H1 (cell line): ENCODE results near the gene AGBL5. TPM values are rescaled to one million over a fixed set of nuclear protein-coding genes. Genes with fewer than 3 reads are reported as not detected.

Source experiments
- CTCF ChIA-PET: fragments of 300-600 bp; sonication (Branson Sonifier 250); formaldehyde crosslinking; loops from one replicate; lab custom pipeline; 2021; ENCODE audit not compliant: partially characterized antibody; lab: Charles Lee
- POLR2A ChIA-PET: fragments of 300-600 bp; sonication (Branson Sonifier 250); formaldehyde crosslinking; loops from one replicate; lab custom pipeline; 2021; ENCODE audit warnings: inconsistent platforms; ENCODE audit not compliant: partially characterized antibody; lab: Charles Lee
- DNase-seq, 2 experiments: peaks; one replicate each; pipeline versions ENCODE4 v3.0.0 to v3.0.0-alpha.2; 2010 to 2022; ENCODE audit warnings: low spot score in 2 of 2, low read depth in 1 of 2, mixed read lengths in 1 of 2
- FAIRE-seq: peaks from 2 replicates; lab custom pipeline; 2011; peaks lifted over from hg19 to GRCh38; lab: Jason Lieb, UNC
- H2AFZ ChIP-seq: 2 replicates; pipeline ENCODE4 v1.8.1; 2012; ENCODE audit warnings: low read length, inconsistent platforms
- H2AK5ac ChIP-seq: 2 replicates; pipeline ENCODE4 v1.6.1; 2013; ENCODE audit warnings: low read depth, low read length
- H2BK120ac ChIP-seq: replicated peaks from 2 replicates; pipeline ENCODE3; 2013; ENCODE audit warnings: low read depth, low read length, inconsistent platforms
- H2BK12ac ChIP-seq: 2 replicates; pipeline ENCODE4 v1.6.1; 2013; ENCODE audit warnings: low read depth, low read length
- H2BK15ac ChIP-seq: 2 replicates; pipeline ENCODE4 v1.6.1; 2013; ENCODE audit warnings: low read length
- H2BK20ac ChIP-seq: 2 replicates; pipeline ENCODE4 v1.6.1; 2013; ENCODE audit warnings: low read length
- H2BK5ac ChIP-seq: 2 replicates; pipeline ENCODE4 v1.6.1; 2013; ENCODE audit warnings: low read depth, low read length
- H3K14ac ChIP-seq: 2 replicates; pipeline ENCODE4 v1.6.1; 2013; ENCODE audit warnings: inconsistent platforms; ENCODE audit not compliant: insufficient read length
- H3K18ac ChIP-seq: 2 replicates; pipeline ENCODE4 v1.6.1; 2013; ENCODE audit warnings: low read length; ENCODE audit errors: extremely low read depth
- H3K23ac ChIP-seq: 2 replicates; pipeline ENCODE4 v1.6.1; 2013; ENCODE audit warnings: inconsistent platforms; ENCODE audit not compliant: insufficient read length
- H3K23me2 ChIP-seq: 2 replicates; pipeline ENCODE4 v1.6.1; 2013; ENCODE audit warnings: low read depth, low read length
- H3K27ac ChIP-seq: 2 replicates; pipeline ENCODE4 v1.6.1; 2011; ENCODE audit warnings: low read depth, low read length, inconsistent platforms
- H3K27me3 ChIP-seq, 4 experiments: replicated peaks in 1 of 4; 1 replicate in 1 of 4; 2 replicates in 3 of 4; pipeline versions ENCODE4 v1.6.1 to v1.8.1; 2011 to 2013; ENCODE audit warnings: low read length in 3 of 4, mild to moderate bottlenecking in 3 of 4, inconsistent platforms in 2 of 4, mixed read lengths in 2 of 4, moderate library complexity in 1 of 4; ENCODE audit not compliant: control insufficient read depth in 3 of 4, insufficient read depth in 3 of 4; ENCODE audit errors: extremely low read depth in 1 of 4
- H3K36me3 ChIP-seq, 4 experiments: 2 replicates each; pipeline versions ENCODE4 v1.6.1 to v1.8.1; 2011 to 2013; ENCODE audit warnings: mild to moderate bottlenecking in 4 of 4, low read length in 3 of 4, moderate library complexity in 2 of 4, control low read depth in 1 of 4, inconsistent platforms in 1 of 4; ENCODE audit not compliant: insufficient read depth in 4 of 4, control insufficient read depth in 2 of 4
- H3K4ac ChIP-seq: replicated peaks from 2 replicates; pipeline ENCODE3; 2013; ENCODE audit warnings: low read length, low read depth, mixed read lengths, inconsistent platforms; ENCODE audit not compliant: insufficient read length
- H3K4me1 ChIP-seq, 4 experiments: replicated peaks in 1 of 4; 1 replicate in 1 of 4; 2 replicates in 3 of 4; pipeline versions ENCODE4 v1.6.1 to v1.8.1; 2011 to 2013; ENCODE audit warnings: low read length in 3 of 4, inconsistent platforms in 2 of 4, mixed read lengths in 1 of 4; ENCODE audit not compliant: insufficient read depth in 4 of 4, control insufficient read depth in 3 of 4
- H3K4me2 ChIP-seq, 2 experiments: 2 replicates each; pipeline versions ENCODE4 v1.6.1 to v1.8.1; 2011 to 2013; ENCODE audit warnings: low read depth in 2 of 2, low read length in 2 of 2, control low read depth in 1 of 2, inconsistent platforms in 1 of 2, mild to moderate bottlenecking in 1 of 2; ENCODE audit not compliant: insufficient read depth in 1 of 2
- H3K4me3 ChIP-seq, 4 experiments: fragments of 200-600, 300-600 bp in 1 of 4; sonication (generic), shearing (Covaris generic), sonication (Bioruptor Twin) in 1 of 4; 2 replicates each; pipeline versions ENCODE4 v1.5.1 to v1.8.1; 2011 to 2016; ENCODE audit warnings: low read length in 4 of 4, low read depth in 3 of 4, control low read depth in 2 of 4, inconsistent platforms in 2 of 4, mild to moderate bottlenecking in 2 of 4, mixed read lengths in 1 of 4, moderate library complexity in 1 of 4; ENCODE audit not compliant: insufficient read depth in 2 of 4; ENCODE audit errors: extremely low read depth in 1 of 4
- H3K56ac ChIP-seq: replicated peaks from 2 replicates; pipeline ENCODE3; 2013; ENCODE audit warnings: low read depth, mild to moderate bottlenecking, mixed read lengths, low read length, inconsistent platforms; ENCODE audit not compliant: insufficient read length
- H3K79me1 ChIP-seq: 2 replicates; pipeline ENCODE4 v1.6.1; 2013; ENCODE audit warnings: low read depth, low read length, control low read depth
- H3K79me2 ChIP-seq, 2 experiments: 2 replicates each; pipeline versions ENCODE4 v1.6.1 to v1.8.1; 2012 to 2013; ENCODE audit warnings: low read length in 2 of 2, mild to moderate bottlenecking in 2 of 2, inconsistent platforms in 1 of 2; ENCODE audit not compliant: insufficient read depth in 2 of 2, control insufficient read depth in 1 of 2
- H3K9ac ChIP-seq, 4 experiments: replicated peaks in 1 of 4; 1 replicate in 1 of 4; 2 replicates in 3 of 4; pipeline versions ENCODE4 v1.6.1 to v1.8.1; 2011 to 2013; ENCODE audit warnings: low read depth in 3 of 4, low read length in 3 of 4, control low read depth in 2 of 4, mild to moderate bottlenecking in 2 of 4, moderate library complexity in 2 of 4, inconsistent platforms in 1 of 4; ENCODE audit errors: extremely low read depth in 1 of 4
- H3K9me3 ChIP-seq, 2 experiments: 2 replicates each; pipeline versions ENCODE4 v1.6.1 to v1.8.1; 2012 to 2013; ENCODE audit warnings: mild to moderate bottlenecking in 2 of 2, moderate library complexity in 2 of 2, control low read depth in 1 of 2, inconsistent platforms in 1 of 2, low read depth in 1 of 2, low read length in 1 of 2, mixed read lengths in 1 of 2; ENCODE audit not compliant: insufficient read depth in 2 of 2
- H4K20me1 ChIP-seq, 2 experiments: replicated peaks in 1 of 2; 2 replicates each; pipeline versions ENCODE3 to v1.8.1; 2011 to 2013; ENCODE audit warnings: inconsistent platforms in 2 of 2, low read length in 2 of 2, mild to moderate bottlenecking in 1 of 2; ENCODE audit not compliant: insufficient read depth in 2 of 2, control insufficient read depth in 1 of 2
- H4K5ac ChIP-seq: 2 replicates; pipeline ENCODE4 v1.6.1; 2013; ENCODE audit warnings: low read length, low read depth, mixed read lengths, inconsistent platforms; ENCODE audit not compliant: insufficient read length
- H4K8ac ChIP-seq: 2 replicates; pipeline ENCODE4 v1.8.0; 2013; ENCODE audit warnings: mild to moderate bottlenecking, moderate library complexity, low read length, inconsistent platforms; ENCODE audit not compliant: insufficient read depth; ENCODE audit errors: extremely low read depth
- H4K91ac ChIP-seq: replicated peaks from 2 replicates; pipeline ENCODE3; 2013; ENCODE audit warnings: low read length, mixed read lengths, inconsistent platforms; ENCODE audit not compliant: insufficient read length
- WGBS, 2 experiments: shearing (Covaris generic) in 1 of 2; methylation state at CpG; one replicate each; pipeline versions ENCODE4 v1.1.6 to v1.1.7; 2013 to 2015; ENCODE audit warnings: low lambda C conversion rate in 2 of 2, mixed read lengths in 2 of 2, inconsistent platforms in 1 of 2, low coverage in 1 of 2, missing lambda C conversion rate in 1 of 2; ENCODE audit not compliant: insufficient replicate concordance in 2 of 2, insufficient coverage in 1 of 2, insufficient read length in 1 of 2; ENCODE audit errors: extremely low coverage in 1 of 2, missing lambda C conversion rate in 1 of 2; 5-methylcytosine and 5-hydroxymethylcytosine counted together
- polyA plus RNA-seq, 7 experiments: library from polyadenylated mRNA; depleted of rRNA in 3 of 7; stranded (reverse) in 5 of 7; unstranded in 2 of 7; fragments of >200 nt in 5 of 7; fragments of 200-250 nt in 2 of 7; gene quantifications; 1 replicate in 5 of 7; 2 replicates in 1 of 7; 4 replicates in 1 of 7; pipeline versions ENCODE4 v1.2.1 to v1.2.3, GENCODE V29; 2011 to 2013; ENCODE audit warnings: missing spikeins in 2 of 7, mixed read lengths in 2 of 7
- total RNA-seq: library from RNA; stranded (reverse); fragmentation: NEBNext Ultra II Directional; extraction: Animal tissue kit (Norgen Biotek cat#: 25700); gene quantifications from 2 replicates; pipeline ENCODE4 v1.2.1, GENCODE V29; 2021
- TF ChIP-seq, protein P1 (sequence below): IDR thresholded peaks from 2 replicates; pipeline ENCODE4 v1.6.1; 2012; ENCODE audit warnings: low read length, inconsistent platforms

The AGBL5 gene
- total and polyA plus RNA-seq, 2 of the 8 experiments (the other 6 are each of a cell fraction or from before 2014, with no cell fraction given): 45.4 to 62.0 TPM

DNA sequence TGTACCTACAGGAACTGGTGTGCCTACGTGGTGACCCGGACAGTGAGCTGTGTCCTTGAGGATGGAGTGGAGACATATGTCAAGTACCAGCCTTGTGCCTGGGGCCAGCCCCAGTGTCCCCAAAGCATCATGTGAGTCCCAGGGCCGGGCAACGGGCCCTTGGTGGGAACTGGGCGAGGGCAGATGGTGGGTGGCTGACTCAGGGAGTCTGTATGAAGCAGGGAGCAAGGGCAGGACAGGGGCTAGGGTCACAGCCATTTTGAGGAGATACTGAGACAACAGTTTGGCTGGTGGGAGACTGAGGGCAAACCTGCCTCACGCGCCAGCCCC, 28.6 kb downstream of the AGBL5 start:
- Histone ChIP-seq H3K56ac (no peak overlapping the region), H4K8ac (peak overlapping the region; percentile 52; the same call in 1 of the 2 replicates), H3K14ac (no peak overlapping the region), H3K4me1 (peaks cover 0 to 19% (median 13%) of the 10 kb centered on the region in 4 experiments; a peak in 6 of 7 replicates), H4K20me1 (no peaks in the 10 kb centered on the region), H3K79me1 (no peaks in the 10 kb centered on the region), H2BK20ac (0 out of 2 replicates have a peak overlapping the region, but pooled peaks have one; percentile 32), H2BK12ac (peak overlapping the region; percentile 84; the same call in 1 of the 2 replicates), H2BK15ac (peak overlapping the region; percentile 88; the same call in 1 of the 2 replicates), H3K23ac (no peak overlapping the region), H3K4me2 (no peak overlapping the region), H2BK5ac (no peak overlapping the region; the same call in 1 of the 2 replicates), H3K9me3 (no peaks in the 10 kb centered on the region), H3K36me3 (no peaks in the 10 kb centered on the region), H3K4me3 (no peak overlapping the region)
- TF ChIP-seq, protein P1, sequence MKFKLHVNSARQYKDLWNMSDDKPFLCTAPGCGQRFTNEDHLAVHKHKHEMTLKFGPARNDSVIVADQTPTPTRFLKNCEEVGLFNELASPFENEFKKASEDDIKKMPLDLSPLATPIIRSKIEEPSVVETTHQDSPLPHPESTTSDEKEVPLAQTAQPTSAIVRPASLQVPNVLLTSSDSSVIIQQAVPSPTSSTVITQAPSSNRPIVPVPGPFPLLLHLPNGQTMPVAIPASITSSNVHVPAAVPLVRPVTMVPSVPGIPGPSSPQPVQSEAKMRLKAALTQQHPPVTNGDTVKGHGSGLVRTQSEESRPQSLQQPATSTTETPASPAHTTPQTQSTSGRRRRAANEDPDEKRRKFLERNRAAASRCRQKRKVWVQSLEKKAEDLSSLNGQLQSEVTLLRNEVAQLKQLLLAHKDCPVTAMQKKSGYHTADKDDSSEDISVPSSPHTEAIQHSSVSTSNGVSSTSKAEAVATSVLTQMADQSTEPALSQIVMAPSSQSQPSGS: no peak
- TF ChIP-seq, all 59 proteins: peak for 0
- Histone ChIP-seq H3K23me2 (peaks cover 2% of the 10 kb centered on the region; the same call in 1 of the 2 replicates), H3K27ac (no peak overlapping the region), H3K79me2 (no peaks in the 10 kb centered on the region), H2BK120ac (no peak overlapping the region), H4K91ac (no peak overlapping the region), H3K27me3 (peaks cover 0 to 3% (median 3%) of the 10 kb centered on the region in 4 experiments; a peak in 2 of 7 replicates), H4K5ac (no peak overlapping the region), H3K4ac (no peak overlapping the region), H3K18ac (no peak overlapping the region), H3K9ac (no peak overlapping the region), H2AFZ (no peak overlapping the region), H2AK5ac (peak overlapping the region; percentile 43)
- FAIRE-seq: no peak
- no peak for DNase-seq
- CTCF ChIA-PET: interaction anchor here (0.8 to 16.5 kb wide), 9 partner anchors 15 to 847 kb away, joined by 3 to 160 read pairs (median 4); partner anchors contain the start of gene AGBL5
- POLR2A ChIA-PET: interaction anchor here (1.6 to 1.8 kb wide), 2 partner anchors 14 to 29 kb away, joined by 5 to 11 read pairs; partner anchors contain the start of gene AGBL5
- WGBS, 2 experiments: 89% methylated on average over 7 of the region's 7 CpGs; no CpG with 5 or more reads in 1 of the 2 experiments
